ENCODE results near the gene NVL.

NVL gene

GRCh38 chr1:224192082-224192788 is 137.7 kb downstream of the NVL start:
- no peak for DNase-seq

- no peak for DNase-seq
Measured at GRCh38 chr1:224189561-224189960, 140.4 kb downstream of the NVL start.

DNA sequence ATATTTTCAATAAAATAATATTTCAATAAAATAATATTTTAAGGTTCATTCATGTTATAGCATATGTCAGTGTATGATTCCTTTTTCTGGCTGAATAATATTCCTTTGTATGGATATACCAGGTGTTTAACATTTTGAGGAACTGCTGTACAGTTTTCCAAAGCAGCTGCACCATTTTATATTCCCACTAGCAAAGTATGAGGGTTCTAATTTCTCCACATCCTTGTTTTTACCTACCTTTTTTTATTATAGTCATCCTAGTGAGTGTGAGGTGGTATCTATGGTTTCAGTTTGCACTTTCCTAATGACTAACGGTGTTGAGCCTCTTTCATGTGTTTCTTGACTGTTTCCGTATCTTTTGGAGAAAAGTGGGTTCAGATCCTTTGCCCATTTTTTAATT is 141.7 kb downstream of the NVL start:
- DNase-seq = no peak

DNA sequence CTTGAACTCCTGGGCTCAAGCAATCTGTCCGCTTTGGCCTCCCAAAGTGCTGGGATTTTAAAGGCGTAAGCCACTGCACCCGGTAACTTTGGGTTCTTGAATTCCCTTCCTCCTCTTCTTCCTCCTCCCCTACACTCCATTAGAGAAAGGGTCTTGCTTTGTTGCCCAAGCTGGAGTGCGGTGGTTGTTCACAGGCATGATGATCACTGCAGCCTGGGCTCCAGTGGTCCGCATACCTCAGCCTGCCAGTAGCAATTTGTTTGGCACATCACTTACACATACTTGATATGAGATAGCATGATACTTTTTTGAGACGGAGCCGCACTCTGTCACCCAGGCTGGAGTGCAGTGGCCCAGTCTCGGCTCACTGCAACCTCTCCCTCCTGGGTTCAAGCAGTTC is 144.8 kb downstream of the NVL start:
- DNase-seq = no peak

- DNase-seq = peak; percentile 20
Measured at GRCh38 chr1:224183591-224184312, 146.2 kb downstream of the NVL start.

DNA sequence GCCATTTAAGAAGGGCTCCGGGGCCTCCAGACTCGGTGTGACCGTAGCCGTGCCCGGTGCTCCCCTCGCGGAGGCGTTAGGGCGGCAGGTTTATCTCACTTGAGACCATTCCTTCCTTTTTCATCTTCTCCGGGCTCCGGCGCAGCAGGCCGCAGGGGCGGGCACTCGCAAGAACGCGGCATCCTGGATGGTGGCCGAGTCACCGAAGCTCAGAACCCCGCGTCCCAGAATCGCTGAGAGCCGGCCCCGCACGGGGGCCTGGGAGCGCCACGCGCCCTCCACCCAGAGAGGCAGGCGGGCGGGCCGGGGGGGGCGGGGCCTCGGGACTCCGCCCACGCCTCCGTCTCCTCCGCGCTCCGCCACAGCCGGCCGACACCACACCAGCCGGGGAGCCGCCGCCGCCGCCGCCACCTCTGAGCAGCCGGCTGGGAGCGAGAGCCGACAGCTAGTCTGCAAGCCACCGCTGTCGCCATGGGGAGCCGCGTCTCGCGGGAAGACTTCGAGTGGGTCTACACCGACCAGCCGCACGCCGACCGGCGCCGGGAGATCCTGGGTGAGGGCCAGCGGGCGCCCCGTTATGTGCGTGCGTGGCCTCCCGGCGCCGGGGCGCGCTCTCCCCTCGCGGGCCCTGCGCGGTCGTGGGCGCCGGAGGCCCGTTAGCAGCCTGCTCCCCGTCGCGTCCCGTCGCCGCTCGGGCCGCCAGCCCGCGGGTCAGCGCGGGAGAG is 146.9 kb downstream of the NVL start, which contains the start of gene DEGS1:
Gene DEGS1 (plus strand): TSS at position 375 of the 725 bp plus-strand sequence. CDS start 97 bp downstream, at position 472.
- DNase-seq = peak; percentile 79

GRCh38 chr1:224182057-224182865 is 147.7 kb downstream of the NVL start:
- DNase-seq = peak; percentile 79

GRCh38 chr1:224181453-224181810 is 148.5 kb downstream of the NVL start:
- DNase-seq = no peak

GRCh38 chr1:224180783-224181452 is 149.1 kb downstream of the NVL start:
- no peak for DNase-seq

DNA sequence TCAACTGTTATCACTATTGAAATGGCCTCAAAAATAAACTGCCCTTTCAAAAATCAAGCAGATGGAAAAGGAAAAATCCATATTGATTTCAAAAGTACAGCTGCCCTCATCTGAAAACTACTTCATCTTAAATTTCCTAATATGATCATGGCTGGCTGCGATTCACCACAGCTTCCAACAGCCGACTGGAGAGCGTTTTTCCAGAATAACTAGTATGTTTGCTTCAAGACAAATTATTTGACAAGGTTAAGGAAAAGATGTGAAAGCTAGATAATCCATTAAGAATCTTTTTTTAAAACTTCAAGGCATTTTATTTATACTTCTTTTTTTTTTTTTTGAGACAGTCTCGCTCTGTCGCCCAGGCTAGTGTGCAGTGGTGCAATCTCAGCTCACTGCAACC is 151.1 kb downstream of the NVL start:
- no peak for DNase-seq

DNA sequence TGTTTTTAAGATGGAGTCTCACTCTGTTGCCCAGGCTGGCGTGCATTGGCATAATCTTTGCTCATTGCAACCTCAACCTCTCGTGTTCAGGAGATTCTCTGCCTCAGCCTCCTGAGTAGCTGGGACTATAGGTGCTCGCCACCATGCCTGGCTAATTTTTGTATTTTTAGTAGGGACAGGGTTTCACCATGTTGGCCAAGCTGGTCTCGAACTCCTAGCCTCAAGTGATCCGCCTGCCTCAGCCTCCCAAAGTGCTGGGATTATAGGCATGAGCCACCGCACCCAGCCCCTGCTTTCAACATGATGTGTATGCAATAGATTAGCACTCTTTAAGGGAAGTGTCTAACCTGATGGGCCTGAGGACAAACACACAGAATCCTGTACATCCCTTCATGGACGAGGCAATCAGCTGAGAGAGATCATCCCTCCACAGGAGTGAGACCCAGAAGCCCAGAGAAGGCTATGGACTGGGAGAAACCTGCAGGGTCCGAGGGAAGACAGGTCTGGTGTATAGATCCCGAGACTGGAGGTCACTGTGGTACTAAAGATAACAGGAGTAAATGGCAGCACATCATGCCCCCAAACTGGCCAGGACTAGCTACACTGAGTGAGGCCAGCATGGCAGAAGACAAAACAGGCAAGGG is 152.5 kb downstream of the NVL start:
- DNase-seq = no peak
